ENCODE results near the gene LIMS4.
"Not testable (repeated sequence)": the region's sequence is repeated elsewhere in the genome, so short reads cannot be mapped to it uniquely, and the experiment has no call there.

Gene LIMS4, protein sequence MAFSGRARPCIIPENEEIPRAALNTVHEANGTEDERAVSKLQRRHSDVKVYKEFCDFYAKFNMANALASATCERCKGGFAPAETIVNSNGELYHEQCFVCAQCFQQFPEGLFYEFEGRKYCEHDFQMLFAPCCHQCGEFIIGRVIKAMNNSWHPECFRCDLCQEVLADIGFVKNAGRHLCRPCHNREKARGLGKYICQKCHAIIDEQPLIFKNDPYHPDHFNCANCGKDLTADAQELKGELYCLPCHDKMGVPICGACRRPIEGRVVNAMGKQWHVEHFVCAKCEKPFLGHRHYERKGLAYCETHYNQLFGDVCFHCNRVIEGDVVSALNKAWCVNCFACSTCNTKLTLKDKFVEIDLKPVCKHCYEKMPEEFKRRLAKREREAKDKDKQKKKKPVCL

DNA sequence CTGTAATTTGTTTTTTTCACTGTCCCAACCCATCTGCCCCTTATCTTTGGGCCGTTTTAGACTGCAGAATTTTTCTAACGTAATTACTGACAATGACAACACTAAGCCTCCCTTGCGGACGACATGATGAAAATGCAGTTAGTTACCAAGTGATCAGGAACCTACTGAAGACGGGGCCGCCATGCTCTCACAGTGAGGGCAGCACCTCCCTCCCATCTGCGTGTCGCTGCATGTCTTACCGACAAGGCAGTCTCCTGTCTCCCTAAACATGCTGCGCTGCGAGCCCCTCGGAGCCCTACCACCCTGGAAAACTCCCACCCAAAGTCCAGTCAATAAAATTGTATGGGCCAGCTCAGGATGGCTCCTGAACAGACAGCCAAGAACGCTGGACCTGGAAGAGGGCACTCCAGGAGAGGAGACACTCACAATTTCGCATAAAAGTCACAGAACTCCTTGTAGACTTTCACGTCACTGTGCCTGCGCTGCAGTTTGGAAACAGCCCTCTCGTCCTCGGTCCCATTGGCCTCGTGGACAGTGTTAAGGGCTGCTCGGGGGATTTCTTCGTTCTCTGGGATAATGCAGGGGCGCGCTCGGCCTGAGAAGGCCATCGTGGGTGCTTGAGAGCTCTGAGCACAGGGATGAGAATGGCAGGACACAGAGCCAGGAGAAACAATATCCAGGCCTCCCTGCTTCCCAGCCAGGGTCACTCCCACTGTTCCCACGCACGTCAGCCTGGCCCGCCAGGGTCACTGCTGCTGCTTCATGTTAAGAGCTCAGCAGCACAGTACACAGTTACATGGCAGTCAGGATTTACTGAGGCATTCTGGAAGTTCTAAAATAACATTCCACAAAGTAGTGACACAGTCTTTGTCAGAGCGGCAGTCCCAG is at the start of gene LIMS4:
LIMS4 (minus strand) TSS at position 646 of the 888 bp plus-strand sequence; CDS start at position 608, 38 bp downstream.
- not testable (repeated sequence) for DNase-seq (ENCODE audit: low read depth in 2 of 2)

DNA sequence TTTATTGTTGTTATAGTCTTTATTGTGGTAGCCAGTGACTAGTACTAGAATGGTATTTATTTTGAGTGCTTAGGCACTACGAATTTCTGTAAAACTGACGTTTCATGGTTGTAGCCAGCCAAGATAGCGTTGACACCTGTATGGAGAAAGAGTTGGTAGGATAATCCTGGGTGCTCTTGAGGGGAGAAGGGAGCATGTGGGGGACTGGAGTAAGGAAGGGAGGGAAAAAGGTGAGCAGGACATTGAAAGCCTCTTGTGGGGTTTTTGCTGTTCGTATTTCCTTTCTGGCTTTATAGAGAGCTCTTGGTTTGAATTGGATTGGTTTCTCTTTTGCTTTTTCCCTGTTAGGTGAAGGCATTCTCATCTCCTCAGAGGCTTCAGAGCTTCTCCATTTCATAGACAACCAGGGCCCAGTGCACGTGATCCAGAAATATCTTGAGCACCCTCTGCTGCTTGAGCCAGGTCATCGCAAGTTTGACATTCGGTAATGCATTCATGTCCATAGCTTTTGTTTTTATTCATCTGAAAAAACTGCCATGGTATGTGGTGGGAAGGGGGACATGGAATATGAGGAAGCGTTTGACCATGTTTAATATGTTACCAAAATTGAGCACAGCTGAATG is 27.2 kb upstream of the LIMS4 start:
- DNase-seq (ENCODE audit: low read depth in 2 of 2): not testable (repeated sequence)

DNA sequence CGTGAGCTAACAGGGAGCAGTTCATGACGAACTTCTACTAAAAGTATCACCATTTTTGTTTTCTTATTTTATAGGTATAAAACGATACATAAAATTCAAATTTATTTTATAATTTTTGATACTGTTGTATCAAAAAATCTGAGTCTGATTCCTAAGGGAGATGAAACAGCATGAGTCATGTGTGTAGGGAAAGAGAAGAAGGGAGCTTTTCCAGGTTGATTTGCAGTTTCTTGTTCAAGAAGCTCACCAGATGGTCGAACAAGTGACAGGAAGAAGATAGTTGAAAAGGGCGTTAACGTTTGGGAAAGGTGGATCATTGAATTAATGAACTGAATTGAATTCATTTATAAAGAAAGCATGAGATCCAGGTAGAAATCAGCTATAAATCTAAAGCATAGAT is 23.4 kb upstream of the LIMS4 start:
- not testable (repeated sequence) for DNase-seq (ENCODE audit: low read depth in 2 of 2)

DNA sequence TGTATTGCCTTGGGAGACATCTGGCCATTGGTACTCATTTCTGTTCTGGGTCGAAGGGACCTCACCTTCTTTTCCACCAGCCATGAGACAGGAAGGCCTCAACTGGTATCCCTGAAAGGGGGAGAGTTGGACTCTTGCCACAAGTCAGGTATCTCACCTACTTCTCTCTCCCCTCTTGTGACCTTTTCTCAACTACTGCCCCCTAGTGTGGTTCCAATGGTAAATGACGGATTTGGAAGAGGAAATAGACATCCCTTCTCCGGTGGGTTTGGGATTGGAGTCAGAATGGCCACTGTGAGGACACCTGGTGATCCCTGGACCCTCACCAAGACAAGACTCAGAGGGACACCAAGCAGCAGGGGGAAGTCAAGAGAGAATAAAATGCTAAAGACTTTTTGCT is 21.9 kb upstream of the LIMS4 start:
- not testable (repeated sequence) for DNase-seq (ENCODE audit: low read depth in 2 of 2)

DNA sequence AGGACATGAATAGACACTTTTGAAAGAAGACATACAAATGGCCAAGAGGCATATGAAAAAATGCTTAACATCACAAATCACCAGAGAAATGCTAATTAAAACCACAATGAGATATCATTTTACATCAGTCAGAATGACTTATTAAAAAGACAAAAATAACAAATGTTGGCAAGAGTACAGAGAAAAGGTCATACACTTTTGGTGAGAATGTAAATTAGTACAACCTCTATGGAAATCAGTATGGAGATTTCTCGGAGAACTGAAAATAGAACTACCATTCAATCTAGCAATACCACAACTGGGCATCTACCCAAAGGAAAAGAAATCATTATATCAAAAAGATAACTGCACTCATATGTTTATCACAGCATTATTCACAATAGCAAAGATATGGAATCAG is 16.4 kb upstream of the LIMS4 start:
- not testable (repeated sequence) for DNase-seq (ENCODE audit: low read depth in 2 of 2)

DNA sequence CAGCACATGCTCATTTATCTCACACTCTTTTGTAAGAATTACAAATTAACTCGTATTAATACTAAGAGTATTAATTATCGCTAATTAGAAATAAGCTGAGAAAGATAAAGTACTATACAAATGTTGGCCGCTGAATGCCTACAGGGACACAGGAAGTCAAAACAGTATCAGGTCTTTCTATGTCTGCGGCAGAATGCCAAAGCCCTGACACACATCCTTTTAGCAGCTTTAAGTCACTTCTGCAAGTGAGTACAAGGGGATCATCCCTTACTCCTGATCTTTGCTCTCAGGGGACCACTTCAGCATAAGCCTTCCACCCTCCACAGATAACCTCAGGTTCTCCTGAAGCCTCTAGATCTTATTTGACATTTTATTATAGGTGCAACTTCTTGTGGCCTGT is 10.1 kb upstream of the LIMS4 start:
- DNase-seq (ENCODE audit: low read depth in 2 of 2): not testable (repeated sequence)

DNA sequence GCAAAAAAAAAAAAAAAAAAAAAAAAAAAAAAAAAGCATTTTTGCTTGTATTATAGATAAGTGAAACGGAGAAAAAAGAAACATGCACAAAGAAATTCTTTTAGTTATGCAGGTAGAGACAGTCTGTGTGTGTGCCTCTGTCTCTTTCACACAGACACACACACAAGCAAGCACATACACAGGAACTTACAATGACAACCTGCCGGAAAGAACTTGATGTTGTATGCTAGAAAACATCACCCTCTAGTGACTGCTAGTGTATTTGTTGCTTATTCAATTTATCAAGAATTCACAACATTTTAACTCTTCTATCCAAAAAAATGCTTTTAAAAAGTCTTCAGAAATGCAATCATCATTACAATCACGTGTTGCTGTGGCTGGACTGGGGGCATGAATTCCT is 8.6 kb upstream of the LIMS4 start:
- DNase-seq (ENCODE audit: low read depth in 2 of 2): not testable (repeated sequence)

DNA sequence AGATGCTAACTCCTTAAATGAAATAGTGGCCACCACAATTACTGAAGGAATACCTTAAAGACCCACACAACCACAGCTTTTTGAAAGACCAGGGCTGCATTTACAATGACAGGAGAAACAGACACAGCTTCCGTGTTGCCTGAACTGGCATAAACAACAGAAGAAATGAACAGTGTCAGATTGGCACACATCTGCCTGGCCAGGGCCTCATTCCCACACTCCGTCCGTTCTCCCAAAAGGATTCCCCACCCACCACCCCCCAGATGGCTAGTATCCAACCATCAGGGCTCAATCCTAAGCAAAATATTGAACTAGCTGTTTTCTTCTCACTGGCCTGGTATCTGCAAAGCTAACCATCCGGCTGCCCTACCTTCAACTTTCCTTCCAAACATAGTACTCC is 7.5 kb upstream of the LIMS4 start:
- DNase-seq (ENCODE audit: low read depth in 2 of 2): not testable (repeated sequence)

DNA sequence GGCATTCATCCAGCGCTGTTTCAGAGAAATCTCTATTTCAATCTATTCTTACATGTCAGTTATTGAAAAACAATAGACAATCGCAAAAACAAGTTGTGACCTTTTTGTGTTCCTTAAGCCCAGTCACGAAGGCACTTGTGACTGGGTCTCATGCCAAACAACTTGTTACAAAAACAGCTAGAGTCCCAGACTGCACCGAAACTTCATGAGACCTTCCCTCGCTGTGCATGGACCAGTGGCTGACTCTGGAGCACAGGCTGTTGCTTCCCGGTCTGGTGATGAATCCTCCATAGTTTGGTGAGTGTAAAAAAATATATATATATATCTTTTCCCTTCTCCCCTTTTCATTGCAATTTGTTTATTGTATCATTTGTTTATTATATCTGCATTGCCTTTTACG is 4.8 kb upstream of the LIMS4 start:
- not testable (repeated sequence) for DNase-seq (ENCODE audit: low read depth in 2 of 2)

DNA sequence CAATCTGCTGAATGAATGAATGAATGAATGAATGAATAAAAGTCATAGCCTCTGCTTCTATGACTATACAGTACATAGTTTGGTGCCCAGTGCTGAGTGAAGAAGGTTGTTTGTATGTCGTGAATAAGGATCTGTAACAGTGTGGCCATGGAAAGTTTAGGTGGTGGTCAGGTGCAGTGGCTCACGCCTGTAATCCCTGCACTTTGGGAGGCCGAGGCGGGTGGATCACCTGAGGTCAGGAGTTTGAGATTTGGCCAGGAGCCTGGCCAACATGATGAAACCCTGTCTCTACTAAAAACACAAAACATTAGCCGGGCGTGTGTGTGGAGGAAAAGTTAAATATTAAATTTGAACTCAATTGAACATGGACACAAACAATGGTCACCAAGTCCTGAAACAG is 4.3 kb upstream of the LIMS4 start:
- not testable (repeated sequence) for DNase-seq (ENCODE audit: low read depth in 2 of 2)

DNA sequence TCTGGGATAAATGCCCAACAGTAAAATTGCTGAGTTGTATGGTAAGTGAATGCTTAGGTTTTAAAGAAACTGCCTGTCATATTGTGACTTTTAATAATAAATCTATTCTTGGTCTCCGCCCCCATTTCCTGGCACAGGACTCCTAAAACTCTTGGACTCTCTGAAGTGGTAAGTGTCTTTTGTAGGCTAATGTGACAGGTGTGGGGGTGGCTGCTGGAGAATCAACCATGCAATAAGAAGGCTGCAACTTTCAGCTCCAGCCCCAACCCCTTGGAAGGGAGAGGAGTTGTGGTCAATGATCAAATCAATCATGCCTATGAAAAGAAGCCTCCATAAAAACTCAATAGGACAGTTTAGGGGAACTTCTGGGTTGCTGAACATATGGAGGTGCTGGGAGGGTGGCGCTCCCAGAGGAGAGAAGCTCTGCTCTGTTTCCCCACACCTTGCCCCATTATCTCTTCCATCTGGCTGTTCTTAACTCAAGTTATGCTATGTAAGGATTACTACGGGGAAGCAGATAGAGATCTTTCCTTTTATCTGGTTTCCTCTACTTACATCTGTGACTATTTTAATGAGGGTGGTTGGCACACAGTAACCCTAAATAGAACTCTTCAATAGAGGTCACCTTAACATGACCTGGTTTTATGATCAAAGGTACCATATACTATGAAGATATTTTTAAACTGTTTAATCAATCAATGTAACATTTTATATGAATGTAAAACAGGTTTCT is 3.2 kb upstream of the LIMS4 start:
- DNase-seq (ENCODE audit: low read depth in 2 of 2): not testable (repeated sequence)

DNA sequence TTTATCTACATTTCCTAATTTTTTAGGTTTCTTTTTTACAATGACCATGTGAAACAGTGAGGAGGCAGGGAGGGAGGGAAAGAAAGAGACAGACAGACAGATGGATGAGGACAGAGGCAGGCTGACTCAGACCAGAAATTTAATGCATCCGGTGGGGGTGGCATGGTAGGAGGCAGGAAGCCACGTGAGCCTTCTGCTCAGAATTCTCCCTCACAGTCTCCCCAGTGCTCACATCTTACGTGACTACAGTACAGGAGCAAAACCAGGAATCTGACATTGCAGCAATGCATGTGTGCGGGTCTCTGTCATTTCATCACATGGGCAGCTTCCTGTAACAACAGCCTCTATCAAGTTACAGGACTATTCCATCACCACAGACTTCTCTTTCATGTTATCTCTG is 2.3 kb upstream of the LIMS4 start:
- not testable (repeated sequence) for DNase-seq (ENCODE audit: low read depth in 2 of 2)

DNA sequence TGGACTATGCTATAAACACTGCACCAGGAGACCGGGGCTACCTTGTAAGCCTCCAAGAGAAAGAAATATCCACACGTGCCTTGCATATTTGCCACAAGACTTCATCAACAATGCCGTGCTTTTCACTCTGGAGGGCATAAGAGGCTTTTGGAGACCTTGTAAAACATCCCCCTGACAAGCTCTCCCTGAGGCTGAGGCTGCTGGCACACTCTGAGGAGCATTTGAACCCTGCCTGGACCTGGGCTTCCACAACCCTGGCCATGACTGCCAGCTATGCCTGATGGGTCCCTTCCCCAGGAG is 393 bp upstream of the LIMS4 start:
- DNase-seq (ENCODE audit: low read depth in 2 of 2): not testable (repeated sequence)

DNA sequence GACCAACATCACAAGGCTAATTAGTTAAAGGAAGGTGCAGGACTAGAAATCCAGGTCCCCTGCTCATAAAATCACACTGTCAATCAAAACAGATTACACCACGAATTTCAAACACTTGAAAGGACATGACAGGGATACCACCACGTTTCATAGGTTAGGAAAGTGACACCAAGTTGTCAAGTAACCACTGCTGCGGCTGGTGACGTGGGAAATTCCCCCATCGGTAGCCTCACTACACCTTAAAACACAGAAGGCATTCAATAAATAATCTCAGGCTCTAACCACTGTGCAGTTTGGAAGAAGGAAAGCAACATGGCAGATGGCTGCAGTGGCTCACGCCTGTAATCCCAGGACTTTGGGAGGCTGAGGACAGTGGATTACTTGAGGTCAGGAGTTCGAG is 3.7 kb downstream of the LIMS4 start:
- not testable (repeated sequence) for DNase-seq (ENCODE audit: low read depth in 2 of 2)

DNA sequence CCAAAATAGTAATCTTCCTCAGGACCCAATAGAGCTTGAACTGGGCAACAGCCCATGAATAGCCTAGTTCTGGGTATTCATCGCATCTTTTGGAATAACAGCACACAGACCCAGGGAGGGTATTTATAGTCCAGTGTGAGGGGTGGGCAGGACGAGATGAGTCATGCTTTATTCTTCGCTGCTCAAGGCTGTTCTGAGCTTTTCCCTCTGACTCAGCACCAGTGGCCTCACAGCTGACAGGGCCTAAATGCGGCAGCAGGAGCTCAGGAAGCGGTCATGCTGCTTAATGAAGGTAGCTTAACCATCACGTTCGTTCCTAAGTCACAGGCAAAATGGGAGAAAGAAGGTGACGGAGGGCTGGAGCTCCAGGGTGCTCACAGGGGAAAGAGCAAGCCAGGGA is 7.3 kb downstream of the LIMS4 start:
- not testable (repeated sequence) for DNase-seq (ENCODE audit: low read depth in 2 of 2)

DNA sequence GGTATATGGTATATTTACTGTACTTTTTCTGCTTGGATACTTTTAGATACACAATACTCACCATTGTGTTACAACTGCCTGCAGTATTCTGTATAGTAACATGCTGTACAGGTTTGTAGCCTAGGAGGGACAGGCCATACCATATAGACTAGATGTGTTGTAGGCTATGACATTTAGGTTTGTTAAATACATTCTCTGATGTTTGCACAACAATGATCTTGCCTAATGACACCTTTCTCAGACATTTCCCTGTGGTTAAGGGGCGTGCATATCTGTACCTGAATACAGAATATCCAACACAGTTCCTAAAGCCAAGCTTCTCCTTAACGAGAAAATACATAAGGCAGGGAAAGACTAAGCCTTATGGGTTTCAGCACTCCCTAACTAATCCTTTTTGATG is 10.2 kb downstream of the LIMS4 start:
- DNase-seq (ENCODE audit: low read depth in 2 of 2): not testable (repeated sequence)

DNA sequence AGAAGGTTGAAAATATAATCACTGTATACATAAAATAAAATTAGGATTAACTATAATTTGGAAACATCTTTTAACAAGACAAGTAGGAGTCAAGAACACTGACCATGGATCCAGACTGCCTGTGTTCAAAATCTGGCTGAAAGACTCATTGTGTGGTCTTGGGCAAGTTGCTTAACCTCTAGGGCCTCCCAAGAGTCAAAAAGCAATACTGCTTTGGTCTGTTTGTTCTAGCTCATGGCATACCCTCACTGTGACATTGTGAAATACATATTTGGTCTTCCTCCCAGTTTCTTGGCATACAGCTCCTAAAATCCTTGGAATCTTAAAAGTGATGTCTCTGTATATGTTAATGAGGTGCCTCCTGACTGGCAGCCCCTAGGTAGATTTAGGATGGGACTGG is 12.3 kb downstream of the LIMS4 start:
- DNase-seq (ENCODE audit: low read depth in 2 of 2): not testable (repeated sequence)

DNA sequence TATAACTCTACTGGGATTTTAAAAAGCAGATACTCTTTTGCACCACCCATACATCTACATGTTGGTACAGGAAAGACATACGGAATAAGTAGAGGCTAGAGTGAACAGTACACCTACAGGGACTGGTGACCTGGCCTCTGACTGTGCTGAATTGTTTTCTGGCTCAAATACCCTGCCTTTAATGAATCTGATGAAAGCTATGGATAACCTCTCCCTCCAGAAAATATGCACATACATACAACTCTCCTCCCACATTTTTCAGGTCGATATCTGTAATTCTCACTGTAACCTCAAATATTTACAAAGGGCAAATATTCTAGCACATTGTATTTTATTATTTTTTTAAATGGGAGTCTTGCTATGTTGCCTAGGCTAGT is 15.4 kb downstream of the LIMS4 start:
- DNase-seq (ENCODE audit: low read depth in 2 of 2): not testable (repeated sequence)

DNA sequence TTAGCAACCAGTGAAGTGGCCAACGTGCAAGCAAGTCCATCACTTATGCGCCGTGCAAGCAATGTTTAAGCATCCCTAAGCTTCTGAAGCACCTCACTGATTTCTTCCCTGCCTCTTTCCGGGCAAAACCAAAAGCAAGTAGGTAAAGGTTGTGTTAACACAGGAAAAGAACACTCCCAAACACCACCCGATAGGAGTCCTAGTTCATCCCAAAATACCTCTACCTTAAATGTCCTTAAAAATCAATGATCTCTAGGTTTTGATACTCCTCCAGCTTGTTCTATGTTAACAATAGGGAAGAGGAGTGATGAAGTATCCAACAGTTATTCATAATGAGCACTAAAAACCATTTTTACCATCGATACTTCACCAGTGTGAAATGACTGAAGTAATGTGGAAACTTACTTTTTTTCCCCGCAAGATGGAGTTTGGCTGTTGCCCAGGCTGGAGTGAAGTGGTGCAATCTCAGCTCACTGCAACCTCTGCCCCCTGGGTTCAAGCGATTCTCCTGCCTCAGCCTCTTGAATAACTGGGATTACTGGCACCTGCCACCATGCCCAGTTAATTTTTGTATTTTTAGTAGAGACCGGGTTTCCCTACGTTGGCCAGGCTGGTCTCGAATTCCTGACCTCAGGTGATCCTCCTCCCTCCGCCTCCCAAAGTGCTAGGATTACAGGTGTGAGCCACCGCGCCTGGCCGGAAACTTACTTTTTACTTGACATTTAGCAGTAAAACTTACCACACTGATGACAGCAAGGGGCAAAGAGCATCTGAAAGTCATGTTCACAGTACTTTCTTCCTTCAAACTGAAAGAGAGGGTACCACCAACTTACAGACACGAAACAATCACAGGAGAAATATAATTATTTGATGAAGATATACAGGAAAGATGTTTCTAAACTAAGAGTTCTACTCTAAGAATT is 16.1 kb downstream of the LIMS4 start:
- not testable (repeated sequence) for DNase-seq (ENCODE audit: low read depth in 2 of 2)

DNA sequence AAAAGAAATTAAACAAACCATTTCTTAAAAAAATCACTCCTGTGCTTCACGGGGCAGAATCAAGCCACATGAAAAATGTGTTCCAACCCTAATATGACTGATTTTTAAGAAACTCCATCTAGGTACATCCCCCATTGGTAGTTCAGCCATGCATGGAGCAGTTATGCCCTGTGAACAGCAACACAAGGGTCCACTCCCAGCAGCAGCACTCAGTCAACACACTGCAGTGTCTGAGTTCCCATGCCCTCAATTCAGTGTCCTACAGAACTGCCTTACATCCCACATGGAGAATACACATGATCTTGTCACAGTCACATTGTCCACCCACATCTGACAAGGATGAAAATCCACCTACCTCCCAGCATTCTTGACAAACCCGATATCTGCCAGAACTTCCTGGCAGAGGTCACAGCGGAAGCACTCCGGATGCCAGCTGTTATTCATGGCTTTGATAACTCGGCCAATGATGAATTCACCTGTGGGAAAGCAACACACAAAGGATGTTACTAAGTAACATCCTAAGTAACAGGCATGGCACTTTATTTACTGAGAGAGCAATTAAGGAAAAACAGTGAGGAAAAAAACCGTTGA is 17.4 kb downstream of the LIMS4 start:
- not testable (repeated sequence) for DNase-seq (ENCODE audit: low read depth in 2 of 2)
